GM12875 (cell line): ENCODE results near the gene FBXO42.

ENCODE experiments used
- H3K4me3 ChIP-seq: one replicate; pipeline ENCODE4 v1.5.1; 2011; ENCODE audit warnings: low read depth, low read length, control low read depth
- CTCF ChIP-seq: IDR thresholded peaks from 2 replicates; pipeline ENCODE4 v1.5.1; 2011; ENCODE audit warnings: low read depth, mild to moderate bottlenecking, control low read depth, inconsistent platforms, low read length, moderate library complexity, borderline replicate concordance; ENCODE audit not compliant: insufficient read depth

Gene FBXO42

GRCh38 chr1:16245476-16246196 is 106.6 kb downstream of the FBXO42 start:
- TF ChIP-seq CTCF: no peak
- no peak overlapping the region for H3K4me3 ChIP-seq

- no peak overlapping the region for H3K4me3 ChIP-seq
- TF ChIP-seq CTCF: no peak
Measured at GRCh38 chr1:16244650-16245285, 107.5 kb downstream of the FBXO42 start.

GRCh38 chr1:16243936-16244649 is 108.2 kb downstream of the FBXO42 start:
- peak; percentile 82 for TF ChIP-seq CTCF
- H3K4me3 ChIP-seq: no peak overlapping the region

- no peak overlapping the region for H3K4me3 ChIP-seq
- no peak for TF ChIP-seq CTCF
Measured at GRCh38 chr1:16243215-16243610, 109.1 kb downstream of the FBXO42 start.

- no peak for TF ChIP-seq CTCF
- H3K4me3 ChIP-seq: no peak overlapping the region
Measured at GRCh38 chr1:16242556-16243214, 109.6 kb downstream of the FBXO42 start.

- H3K4me3 ChIP-seq: no peak overlapping the region
- TF ChIP-seq CTCF: no peak
Measured at GRCh38 chr1:16241221-16241708, 111.0 kb downstream of the FBXO42 start.
